Activated naive CD8-positive, alpha-beta T cell treated with anti-CD3 and anti-CD28 coated beads, Interleukin-2, amount 10 ng/mL, durations not matched to agents 7 days and 5 days (primary cell): ENCODE data around the gene MZT2B. TPM values are rescaled to one million over a fixed set of nuclear protein-coding genes. Genes with fewer than 3 reads are reported as not detected.
"Not testable (repeated sequence)": the region's sequence is repeated elsewhere in the genome, so short reads cannot be mapped to it uniquely, and the experiment has no call there.

Source experiments
- ATAC-seq: fragments of 150-1000 bp; cut with Tn5 transposase; one replicate; pipeline ENCODE4 v1.10.0; 2021; ENCODE audit warnings: low read depth, moderate library complexity
- POLR2A ChIA-PET: fragments of 350-600 bp; sonication (Branson Sonifier 250); formaldehyde crosslinking; loops from one replicate; lab custom pipeline; 2021; ENCODE audit warnings: antibody characterized with exemption; lab: Charles Lee
- DNase-seq: peaks from one replicate; pipeline ENCODE4 v3.0.0; 2021
- H3K27ac Mint-ChIP-seq: one replicate; pipeline ENCODE4 v1.8.0; 2022; ENCODE audit warnings: mild to moderate bottlenecking, mixed read lengths
- H3K27me3 Mint-ChIP-seq: one replicate; pipeline ENCODE4 v1.8.0; 2022; ENCODE audit warnings: mild to moderate bottlenecking, moderate library complexity, mixed read lengths
- H3K36me3 Mint-ChIP-seq: one replicate; pipeline ENCODE4 v1.8.0; 2021; ENCODE audit warnings: mild to moderate bottlenecking, mixed read lengths
- H3K4me1 Mint-ChIP-seq: one replicate; pipeline ENCODE4 v1.8.0; 2021; ENCODE audit warnings: mixed read lengths
- H3K4me3 Mint-ChIP-seq: one replicate; pipeline ENCODE4 v1.8.0; 2022; ENCODE audit warnings: mild to moderate bottlenecking, moderate library complexity, mixed read lengths
- H3K9me3 Mint-ChIP-seq: one replicate; pipeline ENCODE4 v1.8.0; 2021; ENCODE audit warnings: mixed read lengths
- total RNA-seq, 2 experiments: library from RNA; stranded (reverse); gene quantifications; one replicate each; pipeline ENCODE4 v1.2.3, GENCODE V29; 2021

MZT2B gene
- total RNA-seq, 2 experiments from 2014 or later, result 400 to 434 TPM

GRCh38 chr2:130156624-130157004 lies 25.4 kb upstream of the MZT2B start:
- POLR2A ChIA-PET, result no interaction called here
- Mint-ChIP-seq H3K9me3 (no peaks in the 10 kb centered on the region), H3K4me1 (peaks cover 7% of the 10 kb centered on the region), H3K4me3 (no peak overlapping the region), H3K36me3 (peaks cover 6% of the 10 kb centered on the region), H3K27ac (peak overlapping the region; percentile 64), H3K27me3 (no peaks in the 10 kb centered on the region)
- no peak for DNase-seq
- ATAC-seq, result no peak

- H3K4me3 Mint-ChIP-seq, H3K4me1 Mint-ChIP-seq, ATAC-seq, H3K9me3 Mint-ChIP-seq, DNase-seq, H3K27me3 Mint-ChIP-seq, H3K36me3 Mint-ChIP-seq: not testable (repeated sequence)
- H3K27ac Mint-ChIP-seq, result peak overlapping the region; percentile 76
- POLR2A ChIA-PET, result interaction anchor here (0.8 kb wide), 1 partner anchor 12 kb away, joined by 4 read pairs; no protein-coding TSS in a partner anchor
Measured at GRCh38 chr2:130157354-130157753, 24.7 kb upstream of the MZT2B start.

GRCh38 chr2:130157825-130158514 lies 24.1 kb upstream of the MZT2B start:
- POLR2A ChIA-PET, result interaction anchor here (0.8 kb wide), 1 partner anchor 11 kb away, joined by 4 read pairs; no protein-coding TSS in a partner anchor
- not testable (repeated sequence) for H3K9me3 Mint-ChIP-seq, H3K27me3 Mint-ChIP-seq, ATAC-seq, H3K4me1 Mint-ChIP-seq, H3K4me3 Mint-ChIP-seq, H3K36me3 Mint-ChIP-seq, DNase-seq
- peak overlapping the region; percentile 76 for H3K27ac Mint-ChIP-seq

- H3K4me1 Mint-ChIP-seq, result peaks cover 7% of the 10 kb centered on the region
- peaks cover 6% of the 10 kb centered on the region for H3K36me3 Mint-ChIP-seq
- peak overlapping the region; percentile 30 for H3K27ac Mint-ChIP-seq
- POLR2A ChIA-PET, result no interaction called here
- ATAC-seq (no peak), DNase-seq (no peak)
- no peaks in the 10 kb centered on the region for H3K27me3 Mint-ChIP-seq
- no peak overlapping the region for H3K4me3 Mint-ChIP-seq
- H3K9me3 Mint-ChIP-seq, result no peaks in the 10 kb centered on the region
Measured at GRCh38 chr2:130158631-130159030, 23.4 kb upstream of the MZT2B start.

GRCh38 chr2:130159376-130159775 lies 22.7 kb upstream of the MZT2B start:
- POLR2A ChIA-PET, H3K9me3 Mint-ChIP-seq, H3K27me3 Mint-ChIP-seq, H3K36me3 Mint-ChIP-seq, ATAC-seq, DNase-seq, H3K4me3 Mint-ChIP-seq, H3K4me1 Mint-ChIP-seq, H3K27ac Mint-ChIP-seq: not testable (repeated sequence)

GRCh38 chr2:130160131-130160530 lies 21.9 kb upstream of the MZT2B start:
- no peaks in the 10 kb centered on the region for H3K27me3 Mint-ChIP-seq
- peaks cover 7% of the 10 kb centered on the region for H3K4me1 Mint-ChIP-seq
- ATAC-seq (no peak), DNase-seq (no peak)
- POLR2A ChIA-PET, result no interaction called here
- no peak overlapping the region for H3K4me3 Mint-ChIP-seq
- peaks cover 7% of the 10 kb centered on the region for H3K36me3 Mint-ChIP-seq
- peak overlapping the region; percentile 79 for H3K27ac Mint-ChIP-seq
- H3K9me3 Mint-ChIP-seq, result no peaks in the 10 kb centered on the region

GRCh38 chr2:130160838-130161705 lies 21.0 kb upstream of the MZT2B start:
- H3K9me3 Mint-ChIP-seq, POLR2A ChIA-PET, H3K27ac Mint-ChIP-seq, DNase-seq, H3K27me3 Mint-ChIP-seq, H3K4me1 Mint-ChIP-seq, ATAC-seq, H3K36me3 Mint-ChIP-seq, H3K4me3 Mint-ChIP-seq: not testable (repeated sequence)

GRCh38 chr2:130162486-130162885 lies 19.6 kb upstream of the MZT2B start:
- H3K4me1 Mint-ChIP-seq, H3K27me3 Mint-ChIP-seq, ATAC-seq, POLR2A ChIA-PET, H3K27ac Mint-ChIP-seq, H3K4me3 Mint-ChIP-seq, DNase-seq, H3K9me3 Mint-ChIP-seq: not testable (repeated sequence)
- peaks cover 13% of the 10 kb centered on the region for H3K36me3 Mint-ChIP-seq

GRCh38 chr2:130162968-130163367 lies 19.1 kb upstream of the MZT2B start:
- ATAC-seq (no peak), DNase-seq (no peak)
- H3K4me1 Mint-ChIP-seq, result peaks cover 8% of the 10 kb centered on the region
- H3K9me3 Mint-ChIP-seq, result no peaks in the 10 kb centered on the region
- H3K27ac Mint-ChIP-seq, result no peak overlapping the region
- no peaks in the 10 kb centered on the region for H3K27me3 Mint-ChIP-seq
- POLR2A ChIA-PET, result no interaction called here
- peaks cover 16% of the 10 kb centered on the region for H3K36me3 Mint-ChIP-seq
- no peak overlapping the region for H3K4me3 Mint-ChIP-seq

- POLR2A ChIA-PET, result no interaction called here
- Mint-ChIP-seq H3K9me3 (no peaks in the 10 kb centered on the region), H3K4me1 (peaks cover 15% of the 10 kb centered on the region), H3K36me3 (peaks cover 20% of the 10 kb centered on the region), H3K27ac (no peak overlapping the region), H3K27me3 (no peaks in the 10 kb centered on the region), H3K4me3 (no peak overlapping the region)
- ATAC-seq (no peak), DNase-seq (no peak)
Measured at GRCh38 chr2:130165293-130166016, 16.6 kb upstream of the MZT2B start.

GRCh38 chr2:130166611-130167010 lies 15.5 kb upstream of the MZT2B start:
- DNase-seq, H3K4me3 Mint-ChIP-seq, H3K27me3 Mint-ChIP-seq, POLR2A ChIA-PET, ATAC-seq, H3K9me3 Mint-ChIP-seq: not testable (repeated sequence)
- Mint-ChIP-seq H3K36me3 (peaks cover 20% of the 10 kb centered on the region), H3K27ac (peak overlapping the region; percentile 47), H3K4me1 (peaks cover 17% of the 10 kb centered on the region)

- POLR2A ChIA-PET, result interaction anchor here (0.6 to 3.5 kb wide), 3 partner anchors 11 to 177 kb away, joined by 4 to 26 read pairs (median 4); partner anchors contain the start of genes MZT2B and SMPD4
- not testable (repeated sequence) for H3K9me3 Mint-ChIP-seq, H3K27me3 Mint-ChIP-seq, DNase-seq
- Mint-ChIP-seq H3K36me3 (peaks cover 20% of the 10 kb centered on the region), H3K4me3 (peak overlapping the region; percentile 66), H3K27ac (peak overlapping the region; percentile 84), H3K4me1 (peaks cover 17% of the 10 kb centered on the region)
- ATAC-seq, result peak; percentile 99
Measured at GRCh38 chr2:130169163-130169562, 12.9 kb upstream of the MZT2B start.

- Mint-ChIP-seq H3K36me3 (peaks cover 18% of the 10 kb centered on the region), H3K27me3 (no peaks in the 10 kb centered on the region), H3K4me1 (peaks cover 17% of the 10 kb centered on the region), H3K9me3 (no peaks in the 10 kb centered on the region), H3K27ac (peak overlapping the region; percentile 84), H3K4me3 (peak overlapping the region; percentile 66)
- POLR2A ChIA-PET, result interaction anchor here (1.2 to 3.5 kb wide), 2 partner anchors 11 to 12 kb away, joined by 4 to 26 read pairs; partner anchors contain the start of genes MZT2B and SMPD4
- ATAC-seq (no peak), DNase-seq (no peak)
Measured at GRCh38 chr2:130169896-130170295, 12.2 kb upstream of the MZT2B start.
